HepG2 (cell line): ENCODE measurements around the gene ATP13A3. TPM values are rescaled to one million over a fixed set of nuclear protein-coding genes. Genes with fewer than 3 reads are reported as not detected.

Experiments
- ATAC-seq: fragments of 200-7000 bp; cut with Tn5 transposase; 3 replicates; pipeline ENCODE4 v1.9.1; 2020; ENCODE audit warnings: mild to moderate bottlenecking, moderate library complexity
- BruUV-seq: library from RNA; stranded (reverse); fragments of 400-500 nt; replicated peaks from 2 replicates; lab custom pipeline; 2021; lab: Mats Ljungman, UMichigan
- CTCF ChIA-PET: fragments of 300-600 bp; formaldehyde crosslinking; extraction: SDS; loops from one replicate; lab custom pipeline; 2021; ENCODE audit warnings: low total read pairs, inconsistent platforms, low intra/inter-chr PET ratio; lab: Yijun Ruan, JAX
- POLR2A ChIA-PET: fragments of 350-600 bp; sonication (Branson Sonifier 250); formaldehyde crosslinking; loops from one replicate; lab custom pipeline; 2020; ENCODE audit warnings: antibody characterized with exemption, inconsistent platforms; lab: Yijun Ruan, JAX
- DNase-seq: peaks from one replicate; pipeline ENCODE4 v3.0.0-alpha.2; 2015; ENCODE audit warnings: low spot score
- FAIRE-seq: peaks from 3 replicates; lab custom pipeline; 2011; peaks lifted over from hg19 to GRCh38; lab: Jason Lieb, UNC
- H2AFZ ChIP-seq: one replicate; pipeline ENCODE4 v1.6.1; 2011; ENCODE audit warnings: low read length, inconsistent platforms
- H3K27ac ChIP-seq: fragments of 300-600 bp; 3 replicates; pipeline ENCODE4 v1.8.0; 2011; ENCODE audit warnings: mixed run types, mild to moderate bottlenecking, mixed read lengths, low read length, inconsistent platforms; ENCODE audit not compliant: insufficient read depth; ENCODE audit errors: extremely low read length
- H3K27me3 ChIP-seq, 2 experiments: fragments of 200-600 bp in 1 of 2; 2 replicates in 1 of 2; 3 replicates in 1 of 2; pipeline versions ENCODE4 v1.6.0 to v1.8.0; 2011; ENCODE audit warnings: low read length in 2 of 2, mild to moderate bottlenecking in 2 of 2, moderate library complexity in 2 of 2, inconsistent platforms in 1 of 2; ENCODE audit not compliant: insufficient read depth in 2 of 2, control insufficient read depth in 1 of 2
- H3K36me3 ChIP-seq, 2 experiments: fragments of 200-600 bp in 1 of 2; replicated peaks in 1 of 2; 2 replicates in 1 of 2; 3 replicates in 1 of 2; pipeline versions ENCODE4 v1.5.1 to v1.8.0; 2011; ENCODE audit warnings: low read length in 2 of 2, inconsistent platforms in 1 of 2; ENCODE audit not compliant: insufficient read depth in 2 of 2, control insufficient read depth in 1 of 2
- H3K4me1 ChIP-seq: 2 replicates; pipeline ENCODE4 v1.5.1; 2012; ENCODE audit warnings: low read length, inconsistent platforms; ENCODE audit not compliant: insufficient read depth
- H3K4me2 ChIP-seq: 2 replicates; pipeline ENCODE4 v1.6.0; 2011; ENCODE audit warnings: low read depth, low read length, inconsistent platforms
- H3K4me3 ChIP-seq, 3 experiments: fragments of 200-600 bp in 1 of 3; sonication (generic), shearing (Covaris generic) in 1 of 3; replicated peaks in 1 of 3; 2 replicates each; pipeline ENCODE4 v1.5.1; 2011 to 2016; ENCODE audit warnings: low read length in 3 of 3, inconsistent platforms in 2 of 3, low read depth in 2 of 3, mild to moderate bottlenecking in 2 of 3, control low read depth in 1 of 3, mixed read lengths in 1 of 3; ENCODE audit not compliant: insufficient read depth in 1 of 3
- H3K79me2 ChIP-seq: one replicate; pipeline ENCODE4 v1.6.1; 2011; ENCODE audit warnings: low read length, inconsistent platforms; ENCODE audit not compliant: insufficient read depth
- H3K9ac ChIP-seq: 2 replicates; pipeline ENCODE4 v1.6.0; 2011; ENCODE audit warnings: mild to moderate bottlenecking, low read depth, low read length, inconsistent platforms; ENCODE audit not compliant: insufficient read depth
- H3K9me3 ChIP-seq: 2 replicates; pipeline ENCODE4 v1.5.1; 2012; ENCODE audit warnings: mild to moderate bottlenecking, low read length
- H4K20me1 ChIP-seq: 2 replicates; pipeline ENCODE4 v1.6.0; 2011; ENCODE audit warnings: inconsistent platforms, mild to moderate bottlenecking, low read length, moderate library complexity; ENCODE audit not compliant: insufficient read depth
- FIP1L1 ChIP-seq: fragments of 200-400 bp; formaldehyde crosslinking; IDR thresholded peaks from 2 replicates; pipeline ENCODE4 v1.6.1; 2018; ENCODE audit warnings: low read depth, mild to moderate bottlenecking, low read length, moderate library complexity, borderline replicate concordance; ENCODE audit not compliant: insufficient read depth
- GZF1 ChIP-seq: sonication (generic); formaldehyde crosslinking; IDR thresholded peaks from 2 replicates; pipeline ENCODE4 v1.5.1; 2020; ENCODE audit warnings: mild to moderate bottlenecking, missing genetic modification reagents
- MAFK ChIP-seq, 2 experiments: IDR thresholded peaks in 1 of 2; conservative IDR thresholded peaks in 1 of 2; 2 replicates each; pipeline ENCODE4 v1.6.1; 2011; ENCODE audit warnings: improper control_type of control experiment in 2 of 2, low read length in 2 of 2
- XRCC5 ChIP-seq: fragments of 200-400 bp; formaldehyde crosslinking; optimal IDR thresholded peaks from 2 replicates; pipeline ENCODE3; 2017; ENCODE audit warnings: mild to moderate bottlenecking, low read length
- ZNF768 ChIP-seq: sonication (generic); formaldehyde crosslinking; IDR thresholded peaks from 2 replicates; pipeline ENCODE4 v1.4.0; 2020; ENCODE audit warnings: missing genetic modification reagents
- WGBS: methylation state at CpG from one replicate; pipeline ENCODE4 v1.1.6; 2017; ENCODE audit warnings: low lambda C conversion rate; 5-methylcytosine and 5-hydroxymethylcytosine counted together
- in situ Hi-C: cut with HindIII; loops from 2 replicates; pipeline ENCODE4 v1.10.0; 2017; ENCODE audit warnings: low pct_unique_long_range_greater_than_20kb; ENCODE audit not compliant: extremely low pct_ligation_motif_present
- intact Hi-C: fragments of 100-400 bp; cut with micrococcal nuclease; formaldehyde crosslinking; loops from one replicate; pipeline ENCODE4 v1.10.0; 2022; ENCODE audit not compliant: unreplicated experiment
- polyA plus RNA-seq, 8 experiments: library from polyadenylated mRNA; depleted of rRNA in 3 of 8; stranded (reverse) in 7 of 8; unstranded in 1 of 8; fragments of >200 nt; fragmentation: Illumina TruSeq in 4 of 8; extraction: Trizol in 4 of 8; gene quantifications; 2 replicates each; pipeline versions ENCODE4 v1.2.1 to v1.2.3, GENCODE V29; 2011 to 2016; ENCODE audit warnings: low read depth in 4 of 8, missing spikeins in 1 of 8, mixed read lengths in 1 of 8; ENCODE audit not compliant: insufficient read depth in 1 of 8
- total RNA-seq, 5 experiments: library from RNA; depleted of rRNA; stranded (reverse); fragments of >200 nt; fragmentation: Illumina TruSeq; extraction: Trizol; gene quantifications; 2 replicates each; pipeline ENCODE4 v1.2.3, GENCODE V29; 2016; ENCODE audit warnings: low read depth in 1 of 5
- TF ChIP-seq, protein P1 (sequence below): sonication (generic); formaldehyde crosslinking; IDR thresholded peaks from 2 replicates; pipeline ENCODE4 v1.8.1; 2022; ENCODE audit warnings: mild to moderate bottlenecking, missing genetic modification reagents
- TF ChIP-seq, protein P2 (sequence below): sonication (generic); formaldehyde crosslinking; IDR thresholded peaks from 2 replicates; pipeline ENCODE4 v1.5.1; 2020; ENCODE audit warnings: missing genetic modification reagents, mild to moderate bottlenecking, borderline replicate concordance
- TF ChIP-seq, protein P3 (sequence below): sonication (generic); formaldehyde crosslinking; conservative IDR thresholded peaks from 2 replicates; pipeline ENCODE4 v1.4.0; 2020; ENCODE audit warnings: missing genetic modification reagents

The ATP13A3 gene
- total and polyA plus RNA-seq, 2 of the 13 experiments (the other 11 are each of a cell fraction or from before 2014, with no cell fraction given): 44.9 to 80.8 TPM

DNA sequence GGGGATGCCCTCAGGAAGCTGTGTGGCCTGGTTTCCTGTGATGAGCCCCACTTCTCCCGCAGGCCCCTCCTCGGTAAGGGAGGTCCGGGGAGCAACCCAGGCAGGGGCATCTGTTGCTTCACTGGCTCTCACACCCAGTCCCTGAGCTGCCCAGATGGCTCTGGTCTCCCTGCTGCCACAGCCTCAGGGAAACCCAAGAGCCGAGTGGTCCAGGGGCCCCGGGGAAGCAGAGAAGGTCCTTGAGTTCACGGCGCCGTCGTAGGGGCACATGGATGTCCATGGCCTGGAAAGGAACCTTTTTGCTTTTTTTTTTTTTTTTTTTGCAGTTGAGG is 103.9 kb downstream of the ATP13A3 start:
- DNase-seq: no peak
- Histone ChIP-seq H3K27ac (no peak overlapping the region), H3K36me3 (no peaks in the 10 kb centered on the region), H3K79me2 (no peaks in the 10 kb centered on the region), H2AFZ (no peak overlapping the region), H3K4me1 (peaks cover 9% of the 10 kb centered on the region; the same call in 1 of the 2 replicates), H3K9me3 (no peaks in the 10 kb centered on the region), H3K4me2 (no peak overlapping the region), H3K9ac (no peak overlapping the region), H4K20me1 (no peaks in the 10 kb centered on the region), H3K4me3 (no peak overlapping the region), H3K27me3 (peaks cover 14 to 80% of the 10 kb centered on the region in 2 experiments)
- FAIRE-seq: no peak
- in situ Hi-C loops: no loop called here
- POLR2A ChIA-PET: no interaction called here
- TF ChIP-seq, protein P1, sequence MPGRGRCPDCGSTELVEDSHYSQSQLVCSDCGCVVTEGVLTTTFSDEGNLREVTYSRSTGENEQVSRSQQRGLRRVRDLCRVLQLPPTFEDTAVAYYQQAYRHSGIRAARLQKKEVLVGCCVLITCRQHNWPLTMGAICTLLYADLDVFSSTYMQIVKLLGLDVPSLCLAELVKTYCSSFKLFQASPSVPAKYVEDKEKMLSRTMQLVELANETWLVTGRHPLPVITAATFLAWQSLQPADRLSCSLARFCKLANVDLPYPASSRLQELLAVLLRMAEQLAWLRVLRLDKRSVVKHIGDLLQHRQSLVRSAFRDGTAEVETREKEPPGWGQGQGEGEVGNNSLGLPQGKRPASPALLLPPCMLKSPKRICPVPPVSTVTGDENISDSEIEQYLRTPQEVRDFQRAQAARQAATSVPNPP: no peak
- TF ChIP-seq FIP1L1: no peak
- TF ChIP-seq MAFK (conservative IDR thresholded peaks at IDR 0.05 in 1 of 2, IDR thresholded peaks at IDR 0.05 in 1 of 2; ENCODE audit: low read length in 2 of 2): no peak
- no peak for TF ChIP-seq XRCC5
- no peak for TF ChIP-seq ZNF768 (CRISPR knock-in tag)
- TF ChIP-seq, protein P2, sequence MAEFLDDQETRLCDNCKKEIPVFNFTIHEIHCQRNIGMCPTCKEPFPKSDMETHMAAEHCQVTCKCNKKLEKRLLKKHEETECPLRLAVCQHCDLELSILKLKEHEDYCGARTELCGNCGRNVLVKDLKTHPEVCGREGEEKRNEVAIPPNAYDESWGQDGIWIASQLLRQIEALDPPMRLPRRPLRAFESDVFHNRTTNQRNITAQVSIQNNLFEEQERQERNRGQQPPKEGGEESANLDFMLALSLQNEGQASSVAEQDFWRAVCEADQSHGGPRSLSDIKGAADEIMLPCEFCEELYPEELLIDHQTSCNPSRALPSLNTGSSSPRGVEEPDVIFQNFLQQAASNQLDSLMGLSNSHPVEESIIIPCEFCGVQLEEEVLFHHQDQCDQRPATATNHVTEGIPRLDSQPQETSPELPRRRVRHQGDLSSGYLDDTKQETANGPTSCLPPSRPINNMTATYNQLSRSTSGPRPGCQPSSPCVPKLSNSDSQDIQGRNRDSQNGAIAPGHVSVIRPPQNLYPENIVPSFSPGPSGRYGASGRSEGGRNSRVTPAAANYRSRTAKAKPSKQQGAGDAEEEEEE (CRISPR knock-in tag): no peak
- no peak for TF ChIP-seq GZF1 (CRISPR knock-in tag)
- TF ChIP-seq, protein P3, sequence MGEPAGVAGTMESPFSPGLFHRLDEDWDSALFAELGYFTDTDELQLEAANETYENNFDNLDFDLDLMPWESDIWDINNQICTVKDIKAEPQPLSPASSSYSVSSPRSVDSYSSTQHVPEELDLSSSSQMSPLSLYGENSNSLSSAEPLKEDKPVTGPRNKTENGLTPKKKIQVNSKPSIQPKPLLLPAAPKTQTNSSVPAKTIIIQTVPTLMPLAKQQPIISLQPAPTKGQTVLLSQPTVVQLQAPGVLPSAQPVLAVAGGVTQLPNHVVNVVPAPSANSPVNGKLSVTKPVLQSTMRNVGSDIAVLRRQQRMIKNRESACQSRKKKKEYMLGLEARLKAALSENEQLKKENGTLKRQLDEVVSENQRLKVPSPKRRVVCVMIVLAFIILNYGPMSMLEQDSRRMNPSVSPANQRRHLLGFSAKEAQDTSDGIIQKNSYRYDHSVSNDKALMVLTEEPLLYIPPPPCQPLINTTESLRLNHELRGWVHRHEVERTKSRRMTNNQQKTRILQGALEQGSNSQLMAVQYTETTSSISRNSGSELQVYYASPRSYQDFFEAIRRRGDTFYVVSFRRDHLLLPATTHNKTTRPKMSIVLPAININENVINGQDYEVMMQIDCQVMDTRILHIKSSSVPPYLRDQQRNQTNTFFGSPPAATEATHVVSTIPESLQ: no peak
- 60% methylated on average over 6 of the region's 9 CpGs for WGBS
- no peak for ATAC-seq
- intact Hi-C loops: no loop called here
- CTCF ChIA-PET: no interaction called here
- no TSS peak for BruUV-seq
